A549 (cell line): Measurements from ENCODE around the gene CDYL. TPM values are rescaled to one million over a fixed set of nuclear protein-coding genes. Genes with fewer than 3 reads are reported as not detected.

Source experiments
- ATAC-seq, 2 experiments: fragments of 200-7000 bp in 1 of 2; fragments of >200 bp in 1 of 2; cut with Nextera tagmentation in 1 of 2; cut with Tn5 transposase in 1 of 2; 3 replicates each; pipeline versions ENCODE4 v1.8.0 to v1.9.1; 2018 to 2020; ENCODE audit warnings: mild to moderate bottlenecking in 1 of 2, moderate library complexity in 1 of 2
- CTCF ChIA-PET: fragments of 300-600 bp; sonication (Branson Sonifier 250); formaldehyde crosslinking; extraction: SDS; loops from one replicate; lab custom pipeline; 2021; ENCODE audit warnings: antibody characterized with exemption, inconsistent platforms; lab: Yijun Ruan, JAX
- POLR2A ChIA-PET: fragments of 350-600 bp; formaldehyde crosslinking; extraction: SDS; loops from one replicate; lab custom pipeline; 2021; ENCODE audit warnings: antibody characterized with exemption, inconsistent platforms; lab: Yijun Ruan, JAX
- DNase-seq, 2 experiments: peaks; one replicate each; pipeline versions ENCODE4 v3.0.0 to v3.0.0-alpha.2; 2011 to 2016; ENCODE audit warnings: low read depth in 1 of 2, low spot score in 1 of 2
- FAIRE-seq: peaks from 2 replicates; lab custom pipeline; 2011; peaks lifted over from hg19 to GRCh38; lab: Jason Lieb, UNC
- H3K27ac ChIP-seq, 2 experiments: fragments of >200 bp; sonication (Bioruptor Twin); formaldehyde crosslinking; 3 replicates each; pipeline ENCODE4 v1.5.1; 2016 to 2017
- H3K4me1 ChIP-seq: fragments of >200 bp; sonication (Bioruptor Twin); formaldehyde crosslinking; 3 replicates; pipeline ENCODE4 v1.6.1; 2016
- H3K4me2 ChIP-seq: fragments of >200 bp; sonication (Bioruptor Twin); formaldehyde crosslinking; 3 replicates; pipeline ENCODE4 v1.6.1; 2016
- H3K4me3 ChIP-seq: fragments of >200 bp; sonication (Bioruptor Twin); formaldehyde crosslinking; 3 replicates; pipeline ENCODE4 v1.5.1; 2016
- H3K9me3 ChIP-seq: fragments of >200 bp; sonication (Bioruptor Twin); formaldehyde crosslinking; 3 replicates; pipeline ENCODE4 v1.6.1; 2016
- CBX2 ChIP-seq: fragments of 200-600 bp; sonication (generic); IDR thresholded peaks from 2 replicates; pipeline ENCODE4 v1.6.1; 2016; ENCODE audit warnings: low read depth, mild to moderate bottlenecking, borderline replicate concordance
- CBX8 ChIP-seq: fragments of 200-600 bp; sonication (generic); IDR thresholded peaks from 2 replicates; pipeline ENCODE4 v1.6.1; 2016
- CEBPB ChIP-seq, 2 experiments: fragments of >200 bp in 1 of 2; sonication (Bioruptor Twin) in 1 of 2; formaldehyde crosslinking in 1 of 2; IDR thresholded peaks; 2 replicates each; pipeline ENCODE4 v1.6.1; 2012 to 2016
- HOXB13 ChIP-seq: fragments of 250-450 bp; sonication (Bioruptor Pico); IDR thresholded peaks from 2 replicates; pipeline ENCODE4 v1.5.0; 2020; ENCODE audit warnings: low read depth, mild to moderate bottlenecking, moderate library complexity
- JUN ChIP-seq, 2 experiments: fragments of >200 bp; sonication (Bioruptor Twin); formaldehyde crosslinking; IDR thresholded peaks; 2 replicates in 1 of 2; 3 replicates in 1 of 2; pipeline ENCODE4 v1.6.1; 2016 to 2017
- NFE2L2 ChIP-seq: fragments of 150-350 bp; conservative IDR thresholded peaks from 2 replicates; pipeline ENCODE4 v1.6.1; 2014; ENCODE audit warnings: low read length
- PBX3 ChIP-seq: IDR thresholded peaks from 2 replicates; pipeline ENCODE4 v1.6.1; 2012
- POLR2A ChIP-seq: IDR thresholded peaks from 2 replicates; pipeline ENCODE4 v1.6.1; 2012; ENCODE audit warnings: mild to moderate bottlenecking, low read length
- RARB ChIP-seq: fragments of 250-450 bp; sonication (Bioruptor Pico); IDR thresholded peaks from 2 replicates; pipeline ENCODE4 v1.8.0; 2021; ENCODE audit warnings: mild to moderate bottlenecking, moderate library complexity
- RCOR1 ChIP-seq: fragments of 150-350 bp; IDR thresholded peaks from 2 replicates; pipeline ENCODE4 v1.6.1; 2014; ENCODE audit warnings: antibody characterized with exemption, low read length, low read depth
- REST ChIP-seq: fragments of 200-600 bp; sonication (generic); IDR thresholded peaks from 2 replicates; pipeline ENCODE4 v1.6.1; 2016; ENCODE audit warnings: antibody characterized with exemption, mild to moderate bottlenecking, moderate library complexity
- TP53 ChIP-seq: fragments of 250-450 bp; sonication (Bioruptor Pico); IDR thresholded peaks from 2 replicates; pipeline ENCODE4 v1.5.0; 2021; ENCODE audit warnings: mild to moderate bottlenecking, moderate library complexity
- WGBS: methylation state at CpG from one replicate; pipeline ENCODE4 v1.1.6; 2017; ENCODE audit errors: missing lambda C conversion rate; 5-methylcytosine and 5-hydroxymethylcytosine counted together
- polyA plus RNA-seq, 4 experiments: library from polyadenylated mRNA; depleted of rRNA in 3 of 4; stranded (reverse); fragments of >200 nt; fragmentation: RNase III in 1 of 4; extraction: RNeasy Plus Mini Kit Qiagen cat#74134 plus additional on column Dnase treatment in 1 of 4; gene quantifications; 2 replicates in 3 of 4; 3 replicates in 1 of 4; pipeline ENCODE4 v1.2.3, GENCODE V29; 2011 to 2017

CDYL gene
- polyA plus RNA-seq, 2 of the 4 experiments (the other 2 are of a cell fraction), result 18.6 to 42.7 TPM

GRCh38 chr6:4892785-4893485 lies 116.7 kb downstream of the CDYL start (continued):
- TF ChIP-seq REST, result no peak

- H3K27ac ChIP-seq, result no peak overlapping the region
- ATAC-seq, result no peak
- no peaks in the 10 kb centered on the region for H3K4me1 ChIP-seq
- ChIA-PET CTCF (no interaction called here), POLR2A (no interaction called here)
- DNase-seq, result no peak
- H3K9me3 ChIP-seq, result no peaks in the 10 kb centered on the region
- no peak for FAIRE-seq
- no peak overlapping the region for H3K4me2 ChIP-seq
- no peak for TF ChIP-seq TP53
- no peak for TF ChIP-seq CBX8
- no peak for TF ChIP-seq POLR2A
- TF ChIP-seq RCOR1, result no peak
- 96% methylated on average over 9 of the region's 9 CpGs for WGBS
- no peak overlapping the region for H3K4me3 ChIP-seq
These were observed 117.8 kb downstream of the CDYL start for GRCh38 chr6:4894049-4894448.

GRCh38 chr6:4895971-4896370 lies 119.8 kb downstream of the CDYL start:
- H3K4me2 ChIP-seq, result no peak overlapping the region
- 91% methylated on average over 5 of the region's 5 CpGs for WGBS
- H3K4me1 ChIP-seq, result no peaks in the 10 kb centered on the region
- ChIA-PET CTCF (interaction anchor here (1.1 kb wide), 1 partner anchor 26 kb away, joined by 4 read pairs; no protein-coding TSS in a partner anchor), POLR2A (no interaction called here)
- no peak overlapping the region for H3K27ac ChIP-seq
- ATAC-seq, result no peak
- TF ChIP-seq HOXB13 (no peak), PBX3 (no peak), RARB (CRISPR knock-in tag) (no peak), JUN (IDR thresholded peaks at IDR 0.05) (no peak), NFE2L2 (no peak), CBX2 (no peak), CEBPB (IDR thresholded peaks at IDR 0.05) (no peak), REST (no peak)
- H3K4me3 ChIP-seq, result no peak overlapping the region
- FAIRE-seq, result no peak
- DNase-seq, result no peak
- H3K9me3 ChIP-seq, result no peaks in the 10 kb centered on the region

- Histone ChIP-seq H3K4me2 (no peak overlapping the region), H3K4me1 (no peaks in the 10 kb centered on the region), H3K27ac (no peak overlapping the region), H3K4me3 (no peak overlapping the region), H3K9me3 (no peaks in the 10 kb centered on the region)
- TF ChIP-seq POLR2A, result no peak
- FAIRE-seq (no peak), DNase-seq (no peak), ATAC-seq (no peak)
- ChIA-PET CTCF (interaction anchor here (1.1 kb wide), 1 partner anchor 26 kb away, joined by 4 read pairs; no protein-coding TSS in a partner anchor), POLR2A (no interaction called here)
- WGBS, result 96% methylated on average over 8 of the region's 8 CpGs
These were observed 120.2 kb downstream of the CDYL start for GRCh38 chr6:4896401-4896800.
